ENCODE data around the gene STK39. TPM values are rescaled to one million over a fixed set of nuclear protein-coding genes. Genes with fewer than 3 reads are reported as not detected.

Gene STK39
- total RNA-seq, 1 experiment from 2014 or later: 35.3 TPM

DNA sequence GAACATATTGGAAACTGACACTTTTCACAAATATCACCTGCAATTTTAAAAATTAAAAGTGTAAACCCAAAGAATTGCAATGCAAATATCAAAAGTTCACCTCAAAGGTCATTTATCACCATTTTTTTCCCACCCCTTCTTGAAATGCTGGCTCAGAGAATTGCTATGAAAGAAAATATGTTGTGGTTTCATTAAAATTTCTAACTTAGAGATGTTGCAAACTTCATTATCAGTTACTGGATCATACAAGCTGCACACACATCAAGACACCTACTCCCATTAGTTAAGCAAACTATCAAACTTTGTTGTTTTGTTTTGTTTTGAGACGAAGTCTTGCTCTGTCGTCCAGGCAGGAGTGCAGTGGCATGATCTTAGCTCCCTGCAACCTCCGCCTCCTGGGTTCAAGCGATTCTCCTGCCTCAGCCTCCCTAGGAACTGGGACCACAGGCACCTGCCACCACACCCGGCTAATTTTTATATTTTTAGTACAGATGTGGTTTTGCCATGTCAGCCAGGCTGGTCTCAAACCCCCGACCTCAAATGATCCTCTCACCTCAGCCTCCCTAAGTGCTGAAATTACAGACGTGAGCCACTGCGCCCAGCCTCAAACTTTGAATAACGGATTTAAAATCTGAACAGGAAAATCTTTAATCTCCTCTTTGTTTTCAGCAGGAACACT lies 37.0 kb downstream of the STK39 start:
- DNase-seq (ENCODE audit: low read depth): peak; percentile 26

DNA sequence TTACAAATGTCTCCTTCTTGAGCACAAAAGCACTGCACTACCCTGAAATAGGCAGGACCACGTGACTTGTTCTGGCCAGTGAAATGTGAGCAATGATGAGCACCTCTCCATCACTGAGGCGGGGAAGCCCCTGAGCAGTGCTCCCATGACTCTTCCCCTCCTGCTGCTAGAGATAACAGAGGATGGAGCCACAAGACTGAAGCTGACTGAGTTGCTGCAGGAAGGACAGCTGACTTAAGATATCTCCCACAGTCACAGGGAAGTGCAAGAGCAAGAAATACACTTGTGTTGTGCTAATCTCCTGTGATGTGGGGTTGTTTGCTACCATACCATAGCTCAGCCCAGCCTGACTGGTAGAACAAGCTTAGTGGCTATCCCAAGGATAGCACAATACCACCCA lies 38.7 kb downstream of the STK39 start:
- no peak for DNase-seq (ENCODE audit: low read depth)

DNA sequence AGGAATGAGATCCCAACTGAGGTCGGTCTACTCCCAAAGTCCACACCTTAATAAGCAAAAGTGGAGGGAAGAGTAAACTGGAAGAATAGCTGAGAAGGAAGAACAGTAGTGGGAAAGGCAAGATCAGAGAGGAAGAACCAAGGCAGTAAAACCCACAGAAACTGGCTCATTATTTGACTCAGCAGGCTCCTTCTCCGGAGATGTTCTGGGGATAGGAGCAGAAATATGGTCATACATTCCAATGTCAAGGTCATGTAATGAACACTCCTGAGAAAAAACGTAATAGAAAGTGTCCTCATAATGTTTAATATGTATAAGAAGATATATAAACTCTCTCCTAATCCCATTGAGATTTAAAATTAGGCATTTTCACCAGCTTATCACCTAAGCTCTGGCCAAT lies 39.5 kb downstream of the STK39 start:
- DNase-seq (ENCODE audit: low read depth): peak; percentile 43

DNA sequence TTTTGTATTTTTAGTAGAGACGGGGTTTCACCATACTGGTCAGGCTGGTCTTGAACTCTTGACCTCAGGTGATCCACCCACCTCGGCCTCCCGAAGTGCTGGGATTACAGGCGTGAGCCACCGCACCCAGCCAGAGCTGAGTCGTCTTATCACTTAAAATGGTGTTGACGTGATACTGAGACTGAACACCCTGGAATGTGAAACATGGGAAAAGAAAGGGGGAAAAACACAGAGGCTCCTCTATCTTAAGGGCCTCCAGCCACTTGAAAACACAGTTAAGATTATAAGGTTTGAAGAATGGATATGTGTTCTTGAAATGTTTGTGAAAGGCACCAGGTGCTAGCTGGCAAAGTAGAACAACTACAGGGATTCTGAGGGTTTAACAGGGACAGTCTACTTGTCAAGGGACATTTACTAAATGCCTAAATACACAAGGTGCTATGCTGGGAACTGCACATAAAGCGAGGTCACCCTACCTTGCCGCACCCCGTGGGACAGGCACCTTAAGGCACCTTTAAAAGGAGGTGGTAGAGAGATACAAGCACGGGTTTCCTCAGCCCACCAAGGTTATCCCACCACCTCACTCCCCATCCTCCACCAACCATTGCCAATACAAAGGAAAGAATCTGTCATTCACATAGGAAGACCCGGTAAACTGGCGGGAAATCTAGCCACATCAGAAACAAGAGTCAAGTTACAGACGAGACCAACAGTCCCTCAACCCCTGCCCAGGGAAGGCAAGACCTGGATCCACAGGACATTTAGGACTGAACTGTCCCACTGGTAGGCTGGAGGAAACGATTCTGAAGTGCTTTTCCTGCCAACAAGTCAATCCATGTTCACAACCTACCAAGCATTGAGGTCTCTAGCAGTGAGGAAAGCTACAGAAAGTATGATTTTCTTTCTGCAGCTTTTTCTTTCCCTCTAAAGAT lies 43.4 kb downstream of the STK39 start:
- no peak for DNase-seq (ENCODE audit: low read depth)

DNA sequence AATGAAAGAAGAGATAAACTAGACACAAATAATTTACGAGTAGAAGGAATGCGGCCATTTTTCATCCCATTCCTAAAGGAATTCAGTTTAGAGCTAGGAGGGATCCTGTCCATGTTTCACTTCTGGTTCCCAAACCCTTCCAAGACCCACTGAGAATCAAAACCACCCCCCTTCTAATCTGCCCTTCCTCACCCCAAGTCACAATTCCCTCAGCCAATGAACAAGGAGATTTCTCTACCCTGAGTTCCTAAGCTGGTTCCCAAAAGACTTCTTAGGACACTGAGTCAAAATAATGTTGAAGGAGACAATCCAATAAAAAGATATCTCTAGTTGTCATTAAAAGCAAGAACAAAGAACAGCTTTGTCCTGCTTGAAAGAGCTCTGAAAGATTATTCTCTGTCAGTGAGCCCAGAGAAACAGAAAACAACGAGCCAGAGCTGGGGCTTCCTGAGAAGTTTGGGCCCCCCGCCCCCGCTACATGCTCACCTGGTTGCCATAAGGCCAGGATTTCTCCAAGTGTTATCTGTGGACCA lies 45.7 kb downstream of the STK39 start:
- no peak for DNase-seq (ENCODE audit: low read depth)

DNA sequence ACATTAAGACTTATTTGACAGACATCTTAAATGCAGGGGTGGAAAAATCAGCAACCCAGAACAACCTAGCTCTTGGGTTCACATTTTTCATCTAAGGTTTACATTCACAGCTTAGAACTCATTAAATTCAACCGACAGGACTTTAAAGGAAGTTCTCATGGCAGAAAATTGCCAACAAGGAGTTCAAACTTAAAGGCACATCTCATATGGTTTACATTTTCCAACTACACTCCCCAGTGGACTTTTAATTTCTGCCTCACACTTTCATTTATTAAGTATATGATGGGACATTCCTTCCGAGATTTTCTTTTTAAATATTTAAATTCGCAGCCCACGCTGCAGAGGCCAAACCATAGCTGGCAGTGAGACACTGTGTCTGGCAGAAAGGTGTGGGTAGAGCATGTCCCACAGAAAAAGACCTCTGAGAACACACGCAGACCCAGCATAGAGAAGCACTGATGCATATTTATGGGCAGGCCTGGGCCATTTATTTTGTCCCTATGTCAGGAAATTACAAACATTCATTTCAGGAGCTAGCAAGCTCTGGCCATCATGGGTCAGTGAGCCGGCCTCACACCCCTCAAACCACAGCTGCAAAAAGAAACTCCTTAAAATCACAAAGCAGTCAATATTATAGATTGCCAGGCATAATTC lies 46.3 kb downstream of the STK39 start:
- no peak for DNase-seq (ENCODE audit: low read depth)

DNA sequence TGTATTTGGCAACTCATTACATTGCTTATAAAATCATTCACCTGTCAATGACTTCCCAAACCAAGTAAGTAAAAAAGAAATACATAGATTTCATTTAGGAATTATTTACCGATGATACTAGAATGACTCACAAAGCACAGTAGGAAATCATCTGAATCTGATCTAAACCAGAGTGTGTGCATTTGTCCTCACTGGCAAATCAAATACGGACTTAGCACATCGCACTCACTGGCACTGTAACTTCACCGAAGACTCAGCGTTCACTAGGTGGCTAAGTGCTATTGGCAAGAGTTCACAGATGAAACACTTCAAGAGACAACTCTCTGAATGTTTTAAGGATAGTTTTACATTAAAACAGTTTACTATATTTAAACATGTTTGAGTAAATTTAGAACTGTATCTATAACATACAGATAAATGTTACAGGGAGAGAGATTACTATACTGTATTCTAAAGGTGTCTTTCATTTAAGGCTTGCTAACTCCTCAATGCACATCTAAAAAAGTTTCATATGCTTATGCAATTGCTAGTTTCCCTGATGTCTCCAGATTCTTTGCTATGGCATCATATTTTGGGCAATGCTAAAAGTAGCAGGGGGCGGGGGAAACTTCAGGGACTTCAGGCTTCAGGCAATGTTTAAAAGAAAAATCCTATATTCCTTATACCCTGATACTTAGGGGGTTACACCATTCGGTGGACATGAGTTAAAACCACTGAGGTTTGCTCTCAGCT lies 48.8 kb downstream of the STK39 start:
- no peak for DNase-seq (ENCODE audit: low read depth)

DNA sequence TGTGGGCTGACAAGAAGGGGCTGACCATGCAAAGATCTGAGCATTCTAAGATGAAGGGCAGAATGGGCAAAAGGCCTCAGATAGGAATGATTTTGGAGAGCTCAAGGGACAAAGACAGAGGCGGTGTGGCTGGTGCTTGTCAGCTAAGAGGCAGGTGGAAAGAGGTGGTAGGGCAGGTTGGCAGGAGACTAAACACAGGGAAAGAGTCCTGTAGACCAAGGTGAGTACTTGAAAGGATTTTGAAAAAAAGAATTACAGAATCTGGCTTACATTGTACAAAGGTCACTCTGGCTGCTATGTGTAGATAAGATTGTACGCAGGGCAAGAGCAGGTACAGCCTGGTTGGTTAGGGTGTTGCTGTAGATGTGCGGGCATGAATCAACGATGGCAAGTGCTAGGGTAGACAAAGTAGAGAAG lies 50.6 kb downstream of the STK39 start:
- no peak for DNase-seq (ENCODE audit: low read depth)

DNA sequence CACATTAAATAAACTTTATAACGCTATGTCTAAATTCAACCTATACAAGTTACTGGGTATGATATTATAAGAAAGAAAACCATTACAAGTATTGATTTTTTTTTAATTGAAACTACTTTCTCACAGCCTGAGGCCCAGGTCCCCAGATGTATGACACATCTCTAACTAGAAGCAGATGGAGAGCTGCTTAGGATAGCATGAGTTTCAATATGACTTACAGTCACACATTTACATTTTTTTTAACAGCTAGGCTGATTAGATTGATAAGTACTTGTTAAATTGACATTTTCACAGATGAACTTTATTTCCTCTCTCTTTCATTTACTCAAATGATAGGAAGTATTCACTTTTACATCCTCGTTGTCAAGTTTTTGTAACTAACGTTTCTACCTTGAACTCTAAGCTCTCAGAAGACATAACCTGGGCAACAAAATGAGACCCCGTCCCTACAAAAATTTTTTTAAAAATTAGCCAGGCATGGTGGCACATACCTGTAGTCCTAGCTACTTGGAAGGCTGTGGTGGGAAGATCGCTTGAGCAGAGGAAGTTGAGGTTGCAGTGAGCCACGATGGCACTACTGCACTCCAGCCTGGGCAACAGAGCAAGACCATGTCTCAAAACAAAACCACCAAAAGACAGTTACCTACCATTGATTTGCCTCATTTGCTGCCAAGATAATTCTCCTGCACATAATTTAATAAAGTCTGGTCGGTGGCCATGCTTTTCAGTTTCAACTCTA lies 52.4 kb downstream of the STK39 start:
- no peak for DNase-seq (ENCODE audit: low read depth)

DNA sequence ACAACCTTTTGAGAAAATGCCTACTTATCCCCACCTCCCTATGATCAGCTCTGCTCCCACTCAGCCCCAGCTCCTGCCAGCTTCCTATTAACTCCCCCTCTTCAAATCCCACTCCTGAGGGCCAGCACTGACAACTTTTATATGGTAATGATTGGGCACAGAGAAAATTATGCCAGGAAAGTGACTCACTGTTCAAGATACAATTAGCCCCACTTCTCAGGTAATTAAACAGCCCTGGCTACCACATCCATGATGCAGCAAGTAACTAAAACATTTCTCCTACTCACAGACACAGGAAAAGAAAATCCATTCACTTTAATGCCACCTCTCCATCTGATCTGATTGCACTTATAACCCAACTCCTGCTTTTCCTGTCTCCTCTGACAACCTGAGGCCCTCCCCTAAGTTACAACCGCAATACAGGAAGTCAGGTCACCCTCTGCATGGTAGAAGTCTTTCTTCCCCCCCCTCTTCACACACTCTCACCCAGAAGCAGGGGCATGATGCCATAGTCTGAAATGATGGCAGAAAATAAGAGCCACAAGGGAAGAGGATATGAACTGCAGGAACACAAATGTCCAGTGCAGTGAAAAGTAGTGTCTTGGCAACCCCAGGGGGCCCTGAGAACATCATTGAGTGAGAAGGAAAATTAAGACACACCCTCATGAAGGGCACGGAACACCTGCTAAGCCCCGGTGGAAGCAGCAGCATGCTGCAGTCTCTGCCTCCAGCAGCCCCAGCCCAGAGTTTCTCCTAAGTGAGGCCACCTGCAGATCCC lies 54.4 kb downstream of the STK39 start:
- no peak for DNase-seq (ENCODE audit: low read depth)

DNA sequence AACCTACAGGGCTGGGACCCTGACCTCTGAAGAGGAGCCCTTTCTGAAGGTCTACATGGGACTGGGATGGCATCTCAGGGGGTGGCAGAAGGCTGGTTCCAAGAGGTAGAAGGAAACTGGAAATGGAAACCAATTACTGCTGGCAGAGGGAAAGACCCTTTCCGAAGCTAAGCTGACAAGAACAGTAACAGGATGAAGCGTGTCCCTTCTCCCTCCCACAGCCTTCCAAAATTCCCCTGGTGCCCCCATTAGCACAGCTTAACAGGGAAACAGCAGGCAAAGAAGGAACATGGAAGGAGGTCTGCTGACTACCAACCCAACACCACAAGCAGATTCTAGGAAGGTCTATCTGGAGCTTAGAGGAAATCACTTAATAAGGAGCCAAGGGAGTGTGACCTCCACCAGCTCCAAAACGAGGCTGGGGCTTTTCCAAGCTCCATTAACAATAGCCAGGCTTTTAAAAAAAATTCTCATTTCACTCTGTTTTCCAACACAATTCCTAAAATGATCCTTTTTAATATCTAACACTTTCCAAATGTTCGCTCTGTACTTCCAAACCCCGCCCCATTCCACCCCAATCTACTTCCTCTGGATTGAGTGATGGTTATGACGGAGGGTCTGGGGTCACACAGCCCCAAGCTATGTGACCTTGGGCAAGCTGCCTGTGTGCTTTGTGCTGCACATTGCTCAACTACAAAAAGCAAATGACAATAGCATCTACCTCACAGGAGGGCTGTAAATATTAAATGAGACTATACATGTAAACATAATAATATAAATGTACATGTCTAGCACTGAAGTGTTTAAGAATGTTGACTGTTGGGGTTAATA lies 55.2 kb downstream of the STK39 start:
- no peak for DNase-seq (ENCODE audit: low read depth)

DNA sequence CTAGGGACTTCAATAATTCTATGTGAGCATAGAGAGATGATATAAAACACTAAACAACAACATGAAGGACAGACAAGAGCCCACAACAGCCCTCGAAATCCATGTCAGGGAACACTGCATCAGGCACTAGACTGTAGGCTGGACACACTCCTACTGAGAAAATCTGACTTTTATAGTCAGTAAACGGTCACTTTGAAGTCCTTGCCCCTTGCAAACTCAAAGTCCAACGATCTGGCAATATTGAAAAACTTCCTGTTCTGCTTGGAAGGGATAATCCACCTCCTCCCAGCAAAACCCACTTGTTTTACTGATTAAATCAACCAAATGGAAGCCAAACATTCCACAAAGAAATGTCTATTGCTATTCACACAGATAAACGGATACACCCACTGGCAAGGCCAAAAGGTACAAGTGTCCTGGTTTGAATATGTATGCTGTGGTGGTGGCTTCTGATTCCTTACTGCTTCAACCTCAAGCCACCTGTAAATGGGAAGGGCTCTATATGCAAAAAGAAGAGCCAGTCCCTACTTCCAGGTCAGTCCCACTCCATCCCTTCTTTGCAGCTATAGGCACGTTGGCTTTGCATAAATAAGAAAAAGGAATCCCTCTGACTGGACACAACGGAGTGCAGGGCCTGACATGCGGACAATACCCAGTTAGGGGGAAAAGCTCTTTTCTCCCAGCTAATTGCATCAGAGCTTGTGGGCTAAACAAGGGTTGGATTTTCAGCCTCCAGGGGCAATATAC lies 56.6 kb downstream of the STK39 start:
- DNase-seq (ENCODE audit: low read depth): no peak

DNA sequence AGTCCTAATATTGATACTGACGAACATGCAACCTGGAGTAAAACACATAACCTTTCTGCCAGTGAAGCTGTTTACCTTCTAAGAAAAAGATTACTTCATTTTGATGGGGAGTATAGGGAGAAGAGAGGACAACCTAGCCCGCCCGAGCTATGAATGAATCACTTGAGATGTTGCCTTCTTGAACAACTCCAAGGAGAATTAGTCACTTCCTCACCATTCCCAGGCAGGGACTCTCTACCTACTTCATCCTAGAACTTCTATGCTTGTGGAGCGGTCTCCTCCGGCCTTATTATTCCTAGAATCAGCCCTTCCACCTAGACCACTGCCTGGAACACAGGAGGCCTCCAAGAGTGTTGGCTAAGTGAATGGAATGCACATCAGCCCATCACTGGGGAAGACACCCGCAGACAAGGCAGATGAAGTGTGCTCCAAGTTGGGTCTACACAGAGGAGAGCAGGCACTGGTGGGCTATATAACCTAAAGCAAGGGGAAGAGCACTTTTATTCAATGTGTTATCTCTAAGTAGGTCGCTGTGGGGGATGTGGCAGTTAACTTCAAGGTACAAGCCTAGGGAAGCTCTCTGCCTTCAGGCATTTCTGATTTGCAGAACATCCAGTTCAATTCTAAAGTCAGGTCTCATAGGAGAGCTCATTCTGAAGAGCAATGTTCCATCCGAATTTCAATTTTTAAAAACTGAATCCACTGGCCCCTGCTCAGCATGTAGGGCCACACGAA lies 57.4 kb downstream of the STK39 start:
- peak; percentile 64 for DNase-seq (ENCODE audit: low read depth)

DNA sequence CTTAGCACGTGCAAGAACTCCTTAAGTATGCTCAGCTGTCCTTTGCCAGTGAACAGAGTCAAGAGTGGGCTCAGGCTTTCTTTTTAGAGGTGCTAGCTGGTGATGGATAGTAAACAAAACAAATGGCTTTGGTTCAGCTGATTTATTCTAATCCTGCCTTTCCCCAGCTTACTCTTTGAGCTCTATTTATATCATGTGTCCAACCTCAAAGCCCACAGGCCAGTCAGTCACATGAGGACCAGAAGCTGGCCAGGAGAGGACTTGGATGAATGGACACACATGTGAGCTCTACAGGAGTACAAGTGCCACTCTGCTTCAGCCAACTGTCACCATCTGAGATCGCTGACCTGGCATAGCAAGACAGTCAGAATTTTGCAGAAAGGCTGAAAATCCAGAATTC lies 59.4 kb downstream of the STK39 start:
- DNase-seq (ENCODE audit: low read depth): no peak

DNA sequence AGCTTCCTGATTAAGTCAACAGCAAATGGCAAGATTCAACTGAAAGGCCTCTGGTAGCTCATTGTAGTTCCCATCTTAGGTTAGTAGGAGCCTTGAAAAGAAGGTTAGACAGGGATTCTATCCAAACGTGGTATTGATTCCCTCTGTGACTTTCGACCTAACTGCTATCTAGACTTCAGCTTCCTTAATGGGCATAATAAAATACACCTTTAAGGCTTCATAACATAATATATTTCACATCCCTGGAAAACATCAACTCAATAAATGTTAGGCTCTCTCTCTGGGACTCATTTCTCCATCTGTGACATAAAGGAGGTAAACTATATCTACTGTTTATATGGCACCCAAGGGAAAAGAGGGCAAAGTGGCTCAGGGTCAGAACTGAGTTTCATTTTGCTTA lies 60.9 kb downstream of the STK39 start:
- no peak for DNase-seq (ENCODE audit: low read depth)

DNA sequence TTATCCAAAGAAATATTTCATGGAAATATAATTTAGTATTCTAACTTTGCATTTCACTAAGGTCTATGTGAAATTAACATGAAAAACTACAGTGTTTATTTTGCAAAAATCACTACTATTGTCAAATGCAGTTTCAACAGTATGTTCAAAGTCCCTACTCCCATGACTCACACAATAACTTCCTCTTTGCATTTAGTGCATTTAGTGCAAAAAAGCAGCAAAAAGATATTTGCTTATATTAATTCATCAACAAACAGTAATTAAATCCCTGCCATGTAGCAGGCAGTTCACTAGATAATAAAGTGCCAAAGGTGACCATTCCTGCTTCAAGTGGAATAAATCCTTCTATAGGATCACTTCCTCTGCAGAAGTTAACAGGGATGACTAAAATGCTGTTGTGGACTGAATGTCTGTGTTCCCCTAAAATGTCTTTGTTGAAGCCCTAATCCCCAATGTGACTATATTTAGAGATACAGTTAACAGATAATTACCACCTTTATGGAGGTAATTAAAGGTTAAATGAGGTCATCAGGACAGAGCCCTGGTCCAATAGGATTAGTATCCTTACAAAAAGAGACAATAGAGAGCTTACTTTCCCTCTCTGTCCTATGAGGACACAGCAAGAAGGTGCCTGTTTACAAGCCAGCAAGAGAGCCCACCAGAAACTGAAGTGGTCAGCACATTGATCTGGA lies 61.7 kb downstream of the STK39 start:
- DNase-seq (ENCODE audit: low read depth): no peak

All from LHCN-M2 (cell line).